Lower lobe of right lung (tissue), 2 donors: ENCODE measurements around the gene FAM120A. TPM values are rescaled to one million over a fixed set of nuclear protein-coding genes. Genes with fewer than 3 reads are reported as not detected.
"Not testable (repeated sequence)": the region's sequence is repeated elsewhere in the genome, so short reads cannot be mapped to it uniquely, and the experiment has no call there.

Experiments used
- ATAC-seq, 2 donors: fragments of 200-7000 bp; cut with Tn5 transposase; one replicate each; pipeline ENCODE4 v1.9.1; 2020 to 2022; ENCODE audit warnings: mild to moderate bottlenecking in 2 of 2, moderate library complexity in 2 of 2
- DNase-seq: peaks from one replicate; pipeline ENCODE4 v3.0.0-alpha.2; 2020
- H3K27ac ChIP-seq: fragments of 200-600 bp; one replicate; pipeline ENCODE4 v1.8.0; 2022
- H3K27me3 ChIP-seq: fragments of 200-600 bp; one replicate; pipeline ENCODE4 v1.8.0; 2022; ENCODE audit warnings: low read depth
- H3K36me3 ChIP-seq: fragments of 200-600 bp; one replicate; pipeline ENCODE4 v1.8.0; 2022; ENCODE audit warnings: mild to moderate bottlenecking
- H3K4me1 ChIP-seq: fragments of 200-600 bp; one replicate; pipeline ENCODE4 v1.8.0; 2022
- H3K4me3 ChIP-seq: fragments of 200-600 bp; one replicate; pipeline ENCODE4 v1.8.0; 2022; ENCODE audit warnings: mild to moderate bottlenecking
- H3K9me3 ChIP-seq: fragments of 200-600 bp; one replicate; pipeline ENCODE4 v1.8.0; 2022
- CTCF ChIP-seq: fragments of 200-600 bp; IDR thresholded peaks from one replicate; pipeline ENCODE4 v1.8.0; 2022; ENCODE audit warnings: antibody characterized with exemption, mild to moderate bottlenecking
- intact Hi-C: fragments of 100-400 bp; cut with DNase I; formaldehyde crosslinking; loops from one replicate; pipeline ENCODE4 v1.11.0; 2022
- total RNA-seq: library from RNA; stranded (reverse); fragmentation: NEBNext Ultra II Directional; extraction: Animal tissue kit (Norgen Biotek cat#: 25700); gene quantifications from one replicate; pipeline ENCODE4 v1.2.1, GENCODE V29; 2021
- donor health status: DM: no; HTN: yes; CAD: no; lungs with severe emphysema.

FAM120A gene
- total RNA-seq, 1 donor from 2014 or later, result 114 TPM

GRCh38 chr9:93436655-93437407 is 14.7 kb upstream of the FAM120A start:
- ATAC-seq (no peak), DNase-seq (no peak)
- Histone ChIP-seq H3K4me1 (no peaks in the 10 kb centered on the region), H3K27ac (no peak overlapping the region), H3K27me3 (no peaks in the 10 kb centered on the region), H3K36me3 (no peaks in the 10 kb centered on the region), H3K9me3 (no peaks in the 10 kb centered on the region), H3K4me3 (no peak overlapping the region)
- intact Hi-C loops, result no loop called here
- TF ChIP-seq CTCF, result no peak

GRCh38 chr9:93437996-93438395 is 13.5 kb upstream of the FAM120A start:
- intact Hi-C loops, result no loop called here
- no peak for TF ChIP-seq CTCF
- Histone ChIP-seq H3K36me3 (no peaks in the 10 kb centered on the region), H3K27me3 (no peaks in the 10 kb centered on the region), H3K9me3 (no peaks in the 10 kb centered on the region), H3K4me1 (no peaks in the 10 kb centered on the region), H3K4me3 (no peak overlapping the region), H3K27ac (no peak overlapping the region)
- ATAC-seq (no peak), DNase-seq (no peak)

- ATAC-seq, DNase-seq, H3K27ac ChIP-seq, H3K4me1 ChIP-seq, H3K9me3 ChIP-seq, H3K36me3 ChIP-seq, intact Hi-C loops, H3K27me3 ChIP-seq, H3K4me3 ChIP-seq: not testable (repeated sequence)
Measured at GRCh38 chr9:93439301-93439700, 12.2 kb upstream of the FAM120A start.

- no peak for ATAC-seq
- Histone ChIP-seq H3K27me3 (no peaks in the 10 kb centered on the region), H3K9me3 (no peaks in the 10 kb centered on the region), H3K36me3 (peaks cover 6% of the 10 kb centered on the region), H3K4me3 (no peak overlapping the region), H3K4me1 (no peaks in the 10 kb centered on the region), H3K27ac (no peak overlapping the region)
- intact Hi-C loops, result no loop called here
- TF ChIP-seq CTCF, result no peak
- DNase-seq, result no peak
Measured at GRCh38 chr9:93440896-93441580, 10.4 kb upstream of the FAM120A start.

GRCh38 chr9:93446073-93446472 is 5.4 kb upstream of the FAM120A start:
- ATAC-seq (no peak), DNase-seq (no peak)
- Histone ChIP-seq H3K36me3 (peaks cover 43% of the 10 kb centered on the region), H3K27me3 (no peaks in the 10 kb centered on the region), H3K4me1 (peaks cover 16% of the 10 kb centered on the region), H3K9me3 (no peaks in the 10 kb centered on the region), H3K4me3 (no peak overlapping the region), H3K27ac (no peak overlapping the region)
- TF ChIP-seq CTCF, result no peak
- intact Hi-C loops, result no loop called here

- H3K4me3 ChIP-seq, result no peak overlapping the region
- ATAC-seq (no peak), DNase-seq (no peak)
- peaks cover 16% of the 10 kb centered on the region for H3K4me1 ChIP-seq
- H3K36me3 ChIP-seq, result peaks cover 43% of the 10 kb centered on the region
- no peak for TF ChIP-seq CTCF
- H3K27ac ChIP-seq, result no peak overlapping the region
- no peaks in the 10 kb centered on the region for H3K9me3 ChIP-seq
- H3K27me3 ChIP-seq, result no peaks in the 10 kb centered on the region
- intact Hi-C loops, result no loop called here
Measured at GRCh38 chr9:93447655-93448054, 3.8 kb upstream of the FAM120A start.
